Choroid plexus epithelial cell (primary cell): ENCODE measurements around the gene FGD4.

Source experiments
- DNase-seq: peaks from one replicate; pipeline ENCODE4 v3.0.0-alpha.2; 2010; ENCODE audit warnings: low read depth
- H3K4me3 ChIP-seq: 2 replicates; pipeline ENCODE4 v1.5.1; 2011; ENCODE audit warnings: low read depth, mild to moderate bottlenecking, control low read depth, low read length, moderate library complexity
- CTCF ChIP-seq: conservative IDR thresholded peaks from 2 replicates; pipeline ENCODE4 v1.5.1; 2011; ENCODE audit warnings: low read depth, mild to moderate bottlenecking, control low read depth, inconsistent platforms, low read length, moderate library complexity

FGD4 gene

GRCh38 chr12:32686340-32686739 lies 287.0 kb downstream of the FGD4 start:
- TF ChIP-seq CTCF: no peak
- no peak overlapping the region for H3K4me3 ChIP-seq
- no peak for DNase-seq

GRCh38 chr12:32688786-32689185 lies 289.4 kb downstream of the FGD4 start:
- no peak for TF ChIP-seq CTCF
- no peak overlapping the region for H3K4me3 ChIP-seq
- no peak for DNase-seq

- no peak for DNase-seq
- H3K4me3 ChIP-seq: no peak overlapping the region
- TF ChIP-seq CTCF: no peak
These were observed 291.6 kb downstream of the FGD4 start for GRCh38 chr12:32690927-32691326.

- H3K4me3 ChIP-seq: no peak overlapping the region
- no peak for DNase-seq
- no peak for TF ChIP-seq CTCF
These were observed 293.0 kb downstream of the FGD4 start for GRCh38 chr12:32692358-32692757.

- TF ChIP-seq CTCF: no peak
- no peak for DNase-seq
- no peak overlapping the region for H3K4me3 ChIP-seq
These were observed 293.7 kb downstream of the FGD4 start for GRCh38 chr12:32693036-32693435.
